Renal cortical epithelial cell (primary cell): ENCODE data around the gene KCNK5. TPM values are rescaled to one million over a fixed set of nuclear protein-coding genes. Genes with fewer than 3 reads are reported as not detected.
A peak's percentile ranks its signal among the peaks of the same experiment; 100 is the strongest.

ENCODE experiments used
- DNase-seq: peaks from one replicate; pipeline ENCODE4 v3.0.0-alpha.2; 2011; ENCODE audit warnings: low read depth
- total RNA-seq: library from RNA; depleted of rRNA; stranded (reverse); fragments of >200 nt; gene quantifications from 2 replicates; pipeline ENCODE4 v1.2.3, GENCODE V29; 2014

Gene KCNK5
- total RNA-seq, 1 donor from 2014 or later: 2.9 TPM

DNA sequence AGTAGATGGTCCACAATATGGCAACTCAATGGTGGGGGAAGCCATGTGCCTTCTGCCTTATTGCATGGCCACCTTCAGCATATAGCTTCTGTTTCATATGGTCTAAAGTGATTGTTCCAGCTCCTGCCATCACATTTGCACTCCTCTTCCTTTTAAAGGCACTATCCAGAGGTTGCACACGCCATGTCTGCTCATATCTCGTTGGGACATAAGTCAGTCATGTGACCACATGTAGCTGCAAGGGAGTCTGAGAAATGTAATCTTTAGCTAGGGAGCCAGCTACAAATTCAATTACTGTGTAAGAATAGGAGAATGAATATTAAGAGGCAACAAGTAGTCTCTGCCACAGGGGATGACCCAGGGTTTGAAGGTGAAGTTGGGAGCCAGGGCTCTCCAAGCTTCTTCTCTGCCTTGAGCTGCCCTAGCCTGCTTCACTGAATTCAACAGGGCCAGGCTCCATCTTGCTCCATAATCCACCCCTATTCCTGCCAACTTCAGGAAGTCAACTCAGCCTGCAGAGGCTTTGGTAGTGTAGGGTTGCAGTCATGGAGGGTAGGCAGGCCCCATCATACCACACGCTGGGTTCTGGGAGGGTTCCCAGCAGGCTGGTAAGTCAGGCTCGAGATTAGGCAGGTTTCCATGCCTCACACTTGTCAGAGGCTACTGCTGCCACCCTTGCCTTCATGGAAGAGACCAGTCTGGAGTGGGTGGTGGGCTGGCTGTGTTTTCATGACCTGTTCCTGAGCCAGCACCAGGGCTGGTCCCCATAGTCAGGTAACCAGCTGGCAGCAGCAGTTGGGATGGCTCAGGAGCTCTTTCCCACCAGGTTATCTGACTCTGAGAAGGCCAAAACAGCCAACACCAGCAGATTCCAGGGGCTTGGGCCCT, 57.5 kb downstream of the KCNK5 start:
- no peak for DNase-seq

GRCh38 chr6:39170860-39171259, 58.4 kb downstream of the KCNK5 start:
- no peak for DNase-seq

- no peak for DNase-seq
Observed at GRCh38 chr6:39170389-39170788, 58.9 kb downstream of the KCNK5 start.

GRCh38 chr6:39169448-39170344, 59.6 kb downstream of the KCNK5 start:
- peak; percentile 19 for DNase-seq

GRCh38 chr6:39167866-39168625, 61.2 kb downstream of the KCNK5 start:
- no peak for DNase-seq

DNA sequence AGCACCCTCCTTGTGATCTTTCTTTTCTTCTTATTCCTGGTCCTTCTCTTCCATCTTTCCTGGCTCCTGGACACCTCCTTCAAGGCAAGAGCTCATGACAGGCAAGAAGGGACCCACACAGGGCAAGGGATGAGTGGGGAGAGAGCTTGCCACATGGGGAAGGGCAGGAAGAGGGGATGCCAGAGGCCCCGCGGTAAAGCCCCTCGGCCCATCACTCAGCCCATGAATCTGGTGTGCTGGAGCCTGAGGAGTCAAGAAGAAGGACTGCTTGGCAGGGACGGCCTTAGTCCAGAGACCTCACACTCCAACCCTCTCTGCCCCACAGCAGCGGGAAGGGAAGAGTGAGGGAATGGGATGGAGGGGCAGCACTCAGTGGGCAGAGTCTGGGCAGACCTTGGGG, 62.0 kb downstream of the KCNK5 start:
- no peak for DNase-seq

DNA sequence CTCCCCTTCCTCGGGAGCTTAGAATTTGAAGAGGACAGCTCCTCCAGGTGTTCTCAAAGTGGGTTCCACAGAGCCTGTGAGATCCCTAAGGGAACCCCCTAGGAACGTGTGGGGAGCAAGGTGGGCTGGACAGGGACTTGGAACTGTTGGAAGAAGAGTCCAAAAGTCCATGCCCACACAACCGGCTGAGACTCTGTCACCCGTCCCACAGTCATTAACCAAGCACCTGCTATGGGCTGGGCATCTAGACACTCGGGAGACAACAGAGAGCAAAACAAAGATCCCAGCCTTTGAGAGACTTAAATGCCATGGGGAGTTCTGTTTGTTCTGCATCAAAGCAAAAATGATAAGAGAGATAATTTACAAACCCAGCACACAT, 62.4 kb downstream of the KCNK5 start:
- no peak for DNase-seq

DNA sequence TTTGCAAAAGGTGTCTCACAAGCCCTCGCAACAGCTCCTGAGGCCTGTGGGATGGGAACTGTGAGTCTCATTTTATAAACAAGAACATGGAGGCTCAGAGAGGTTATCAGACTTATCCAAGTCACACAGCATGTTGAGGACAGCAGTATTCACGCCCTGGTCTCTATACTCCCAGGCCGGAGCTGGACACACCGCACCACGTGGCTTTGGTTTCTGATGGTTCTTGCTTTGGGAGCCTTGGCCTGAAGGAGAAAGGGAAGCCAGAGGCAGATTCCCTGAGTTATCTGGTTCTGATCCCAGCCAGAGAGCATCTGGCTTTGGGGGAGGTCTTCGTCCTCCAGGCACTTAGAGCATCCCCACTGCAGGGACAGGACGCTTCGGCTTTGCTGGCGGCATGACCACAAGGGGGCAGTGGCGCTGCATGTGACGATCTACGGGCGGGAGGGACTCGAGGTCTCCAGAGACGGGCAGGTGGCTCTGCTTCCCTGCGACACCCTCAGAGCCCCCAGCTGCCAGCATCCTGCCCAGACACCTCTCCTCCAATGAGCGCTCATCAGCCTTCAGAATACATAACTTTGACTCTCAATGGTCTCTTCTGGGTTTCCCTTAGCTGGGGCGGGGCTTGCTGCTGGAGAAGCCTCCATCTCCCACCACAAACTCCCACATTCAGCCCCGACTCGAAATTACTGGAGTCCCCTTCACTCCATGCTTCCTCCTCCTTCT, 62.9 kb downstream of the KCNK5 start:
- peak; percentile 34 for DNase-seq

GRCh38 chr6:39157511-39157910, 71.8 kb downstream of the KCNK5 start:
- DNase-seq: no peak

- no peak for DNase-seq
Observed at GRCh38 chr6:39156801-39157200, 72.5 kb downstream of the KCNK5 start.

- DNase-seq: no peak
Observed at GRCh38 chr6:39154705-39155104, 74.6 kb downstream of the KCNK5 start.

DNA sequence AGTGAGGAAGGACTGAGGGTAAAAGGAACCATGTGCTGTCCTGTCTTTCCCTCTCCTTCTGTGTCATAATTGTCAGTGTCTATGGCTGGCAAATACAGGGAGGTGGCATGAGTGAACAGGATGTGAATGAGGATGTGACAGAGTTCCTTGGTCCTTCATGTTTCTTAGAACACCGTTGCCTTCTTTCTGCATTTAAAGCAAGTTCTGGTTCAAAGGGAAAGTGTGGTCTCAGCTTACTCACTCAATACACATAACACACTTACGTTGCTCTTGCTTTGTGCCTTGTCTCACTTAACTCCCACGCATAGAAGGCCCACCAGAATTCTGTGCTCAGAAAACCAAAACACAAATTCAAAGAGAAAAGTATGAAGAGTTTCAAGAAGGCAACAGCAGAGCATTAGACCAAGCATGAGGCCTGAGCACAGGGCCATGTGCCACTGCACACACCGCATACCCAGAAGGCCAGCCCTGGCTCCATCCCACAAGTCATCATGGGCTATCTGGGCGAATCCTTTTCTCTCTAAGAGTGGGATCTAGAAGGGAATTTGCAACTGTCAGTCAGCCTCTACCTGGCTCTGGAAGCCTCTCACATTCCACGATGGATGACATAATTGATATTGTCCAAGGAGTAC, 75.4 kb downstream of the KCNK5 start:
- DNase-seq: no peak

DNA sequence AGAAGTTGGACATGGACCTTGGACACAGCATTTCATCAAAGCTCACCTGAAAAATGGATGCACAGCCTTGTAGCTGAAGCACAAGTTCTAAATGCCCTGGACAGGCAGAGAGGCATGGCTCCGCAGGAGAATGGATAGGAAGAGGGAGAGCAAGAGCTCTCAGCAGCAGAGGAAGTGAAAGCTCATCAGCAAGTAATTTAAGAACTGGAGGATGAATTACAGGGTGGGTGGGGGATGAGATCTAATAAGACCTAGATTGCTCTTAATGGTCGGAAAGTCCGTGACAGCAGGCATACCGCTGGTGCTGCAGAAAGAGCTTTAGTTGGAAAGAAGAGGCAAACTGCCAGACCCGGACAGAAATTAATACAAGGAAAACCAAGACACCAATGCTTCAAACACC, 77.0 kb downstream of the KCNK5 start:
- DNase-seq: no peak

GRCh38 chr6:39151211-39151610, 78.1 kb downstream of the KCNK5 start:
- DNase-seq: no peak

- DNase-seq: no peak
Observed at GRCh38 chr6:39144481-39145173, 84.6 kb downstream of the KCNK5 start.

GRCh38 chr6:39143238-39143930, 85.9 kb downstream of the KCNK5 start:
- no peak for DNase-seq

DNA sequence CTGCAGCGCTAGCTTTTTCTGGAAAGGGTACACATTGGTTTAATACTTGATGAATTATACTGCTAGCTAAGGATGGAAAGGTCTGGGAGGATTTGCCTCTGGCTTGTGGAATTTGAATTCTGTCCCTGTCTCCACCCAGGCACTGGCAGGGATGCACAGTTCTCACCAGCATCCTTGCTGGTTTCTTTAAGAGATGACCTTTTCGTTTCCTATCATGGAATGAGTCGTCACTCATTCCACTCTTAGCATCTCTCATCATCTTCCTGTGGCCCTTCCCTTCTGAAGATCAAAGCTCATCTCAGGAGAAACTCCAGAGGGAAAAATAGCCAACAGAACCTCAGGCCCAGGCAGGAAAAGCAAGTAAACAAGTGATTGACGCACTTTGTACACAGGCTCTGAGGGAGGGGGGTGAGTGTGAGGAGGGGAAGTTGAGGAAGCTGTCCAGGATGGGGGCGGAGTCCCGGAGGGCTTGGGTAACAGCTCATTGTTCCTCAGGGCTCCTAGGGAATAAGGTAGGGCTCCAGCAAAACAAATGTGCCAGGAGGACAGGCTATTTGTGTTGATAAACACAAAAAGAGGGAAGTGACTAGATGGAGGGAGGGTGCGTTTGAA, 88.6 kb downstream of the KCNK5 start:
- DNase-seq: no peak
